Activated effector memory CD4-positive, alpha-beta T cell treated with anti-CD3 and anti-CD28 coated beads, Interleukin-2, amount 50 U/mL, for 16 hours (primary cell): Measurements from ENCODE around the gene TMEM243.
A peak's percentile ranks its signal among the peaks of the same experiment; 100 is the strongest.
"Not testable (repeated sequence)": the region's sequence is repeated elsewhere in the genome, so short reads cannot be mapped to it uniquely, and the experiment has no call there.

Experiments used
- DNase-seq: peaks from one replicate; pipeline ENCODE4 v3.0.0-alpha.2; 2020

TMEM243 gene, protein sequence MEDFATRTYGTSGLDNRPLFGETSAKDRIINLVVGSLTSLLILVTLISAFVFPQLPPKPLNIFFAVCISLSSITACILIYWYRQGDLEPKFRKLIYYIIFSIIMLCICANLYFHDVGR

DNA sequence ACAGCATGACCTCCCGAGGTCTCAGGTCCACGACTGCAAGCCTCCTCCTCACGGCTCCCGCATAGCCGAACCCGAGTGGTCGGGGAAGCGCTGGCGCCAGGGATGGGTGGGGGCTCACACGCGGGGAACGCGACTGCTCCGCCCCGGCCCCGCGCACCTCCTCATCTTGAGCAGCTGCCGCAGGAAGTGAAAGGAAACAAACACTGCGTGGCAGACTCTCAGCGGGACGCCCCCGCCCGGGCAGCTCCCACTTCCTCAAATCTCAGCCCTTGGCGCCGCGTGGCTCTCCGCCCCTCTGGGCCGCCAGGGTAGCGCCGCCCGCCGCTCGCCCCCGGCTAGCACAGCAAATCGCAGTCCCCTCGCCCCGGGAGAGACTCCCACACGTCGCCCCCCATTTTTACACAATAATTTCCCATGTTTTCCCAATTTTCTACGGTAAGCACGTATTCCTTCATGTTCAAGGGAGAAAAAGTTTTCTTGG is at the start of gene TMEM243:
Gene TMEM243 (minus strand): TSS at position 188 of the 481 bp plus-strand sequence. CDS start 229 bp downstream, outside the sequence.
- peak; percentile 95 for DNase-seq

- no peak for DNase-seq
These were observed 47.8 kb upstream of the TMEM243 start for GRCh38 chr7:87267239-87267900.

DNA sequence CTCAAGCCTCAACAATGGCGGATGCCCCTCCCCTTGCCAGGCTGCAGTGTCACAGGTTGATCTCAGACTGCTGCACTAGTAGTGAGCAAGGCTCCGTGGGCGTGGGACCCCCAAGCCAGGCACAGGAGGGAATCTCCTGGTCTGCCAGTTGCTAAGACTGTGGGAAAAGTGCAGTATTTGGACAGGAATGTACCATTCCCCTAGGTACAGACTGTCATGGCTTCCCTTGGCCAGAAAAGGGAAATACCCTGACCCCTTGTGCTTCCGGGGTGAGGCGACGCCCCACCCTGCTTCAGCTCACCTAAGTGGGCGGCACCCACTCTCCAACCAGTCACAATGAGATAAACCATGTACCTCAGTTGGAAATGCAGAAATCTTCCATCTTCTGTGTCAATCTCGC is 44.0 kb upstream of the TMEM243 start:
- DNase-seq, result no peak

DNA sequence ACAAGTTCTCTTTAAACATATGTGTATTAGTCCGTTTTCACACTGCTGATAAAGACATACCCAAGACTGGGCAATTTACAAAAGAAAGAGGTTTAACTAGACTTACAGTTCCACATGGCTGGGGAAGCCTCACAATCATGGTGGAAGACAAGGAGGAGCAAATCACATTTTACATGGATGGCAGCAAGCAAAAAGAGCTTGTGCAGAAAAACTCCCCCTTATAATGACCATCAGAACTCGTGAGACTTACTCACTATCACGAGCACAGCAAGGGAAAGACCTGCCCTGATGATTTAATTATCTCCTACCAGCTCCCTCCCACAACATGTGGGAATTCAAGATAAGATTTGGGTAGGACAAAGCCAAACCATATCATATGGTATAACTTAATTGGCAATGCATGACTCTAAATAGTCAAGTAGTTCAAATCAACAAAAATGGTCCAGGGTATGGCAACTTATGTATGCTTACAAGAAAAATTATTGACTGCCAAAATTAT is 34.1 kb upstream of the TMEM243 start:
- no peak for DNase-seq

- not testable (repeated sequence) for DNase-seq
These were observed 26.1 kb upstream of the TMEM243 start for GRCh38 chr7:87245671-87246070.

DNA sequence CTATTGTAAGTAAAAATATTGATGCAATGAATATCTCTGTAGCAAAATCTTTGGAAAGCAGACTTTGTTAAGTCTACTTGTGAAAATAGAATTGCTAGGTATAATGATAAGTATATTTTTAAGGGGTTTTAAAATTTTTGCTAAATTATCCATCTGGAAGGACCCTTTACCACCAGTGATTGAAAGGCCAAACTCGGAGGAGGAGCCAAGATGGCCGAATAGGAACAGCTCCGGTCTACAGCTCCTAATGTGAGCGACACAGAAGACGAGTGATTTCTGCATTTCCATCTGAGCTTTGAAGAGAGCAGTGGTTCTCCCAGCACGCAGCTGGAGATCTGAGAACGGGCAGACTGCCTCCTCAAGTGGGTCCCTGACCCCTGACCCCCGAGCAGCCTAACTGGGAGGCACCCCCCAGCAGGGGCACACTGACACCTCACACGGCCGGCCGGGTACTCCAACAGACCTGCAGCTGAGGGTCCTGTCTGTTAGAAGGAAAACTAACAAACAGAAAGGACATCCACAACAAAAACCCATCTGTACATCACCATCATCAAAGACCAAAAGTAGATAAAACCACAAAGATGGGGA is 19.0 kb upstream of the TMEM243 start:
- DNase-seq, result not testable (repeated sequence)

DNA sequence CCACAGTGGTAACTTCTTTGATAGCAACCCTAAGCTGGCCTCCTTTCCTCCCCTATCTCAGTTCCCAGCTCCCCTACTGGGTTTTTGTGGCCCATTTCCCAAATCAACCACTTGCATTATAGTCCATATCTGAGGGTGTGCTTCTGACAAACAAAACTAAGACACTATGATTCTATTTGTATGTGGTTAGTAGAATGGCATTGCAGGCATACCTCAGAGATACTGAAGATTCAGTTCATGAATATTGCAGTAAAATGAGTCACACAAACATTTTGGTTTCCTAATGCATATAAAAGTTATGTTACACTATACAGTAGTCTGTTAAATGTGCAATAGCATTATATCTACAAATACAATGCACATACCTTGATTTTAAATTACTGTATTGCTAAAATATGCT is 15.4 kb upstream of the TMEM243 start:
- no peak for DNase-seq

DNA sequence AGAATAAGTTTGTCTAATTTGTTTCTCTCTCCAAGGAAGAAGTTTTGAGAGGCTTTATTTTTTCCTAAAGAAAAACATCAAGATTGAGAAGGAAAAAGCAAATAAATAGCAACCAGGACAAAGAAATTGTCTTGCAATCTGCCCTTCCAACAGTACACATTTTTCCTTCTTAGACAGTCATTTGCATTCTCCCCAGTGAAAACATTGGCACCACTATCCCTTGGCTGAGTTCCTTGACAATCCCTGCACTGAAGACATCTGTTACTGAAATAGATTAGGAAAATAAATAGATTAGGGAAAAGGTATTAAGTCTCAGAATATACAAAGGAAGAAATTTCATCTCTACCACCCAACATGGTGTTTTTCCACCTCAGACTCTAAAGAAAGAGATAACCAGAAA is 12.2 kb upstream of the TMEM243 start:
- no peak for DNase-seq

GRCh38 chr7:87231258-87231657 is 11.7 kb upstream of the TMEM243 start:
- no peak for DNase-seq

- no peak for DNase-seq
These were observed 7.0 kb upstream of the TMEM243 start for GRCh38 chr7:87226495-87226894.

DNA sequence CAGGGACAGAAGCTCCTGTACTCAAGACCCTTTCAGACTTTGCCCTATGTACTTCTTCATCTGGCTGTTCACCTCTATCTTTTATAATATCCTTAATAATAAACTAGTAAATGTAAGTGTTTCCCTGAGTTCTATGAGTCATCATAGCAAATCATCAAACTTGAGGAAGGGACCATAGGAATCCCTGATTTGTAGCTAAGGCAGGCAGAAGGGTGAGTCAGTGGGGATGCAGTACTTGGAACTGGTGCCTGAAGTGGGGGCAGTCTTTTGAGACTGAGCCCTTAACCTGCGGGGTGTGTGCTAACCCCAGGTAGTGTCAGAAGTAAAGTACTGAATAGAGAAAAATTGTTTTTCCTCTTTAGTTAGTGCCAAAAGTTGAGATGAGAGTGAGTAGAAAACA is 6.2 kb upstream of the TMEM243 start:
- DNase-seq, result no peak

DNA sequence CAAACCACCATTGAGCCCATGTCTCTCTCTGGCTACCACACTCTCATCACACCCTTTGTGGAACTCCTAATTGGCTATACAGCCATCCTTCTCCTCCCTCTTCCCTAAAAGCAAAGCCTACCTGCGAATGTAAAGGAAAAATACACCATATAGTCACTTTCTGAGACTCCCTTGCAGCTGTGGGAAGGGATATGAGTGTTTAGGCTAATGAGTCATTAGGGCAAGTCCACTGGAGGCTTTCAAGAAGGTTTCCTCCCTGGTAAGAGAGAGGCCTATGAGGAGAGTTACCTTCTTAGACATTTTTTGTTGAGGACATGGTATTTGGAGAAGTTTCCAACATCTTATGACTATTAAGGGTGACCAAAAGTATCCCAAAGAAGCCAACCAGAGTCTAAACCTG is 4.1 kb upstream of the TMEM243 start:
- no peak for DNase-seq

DNA sequence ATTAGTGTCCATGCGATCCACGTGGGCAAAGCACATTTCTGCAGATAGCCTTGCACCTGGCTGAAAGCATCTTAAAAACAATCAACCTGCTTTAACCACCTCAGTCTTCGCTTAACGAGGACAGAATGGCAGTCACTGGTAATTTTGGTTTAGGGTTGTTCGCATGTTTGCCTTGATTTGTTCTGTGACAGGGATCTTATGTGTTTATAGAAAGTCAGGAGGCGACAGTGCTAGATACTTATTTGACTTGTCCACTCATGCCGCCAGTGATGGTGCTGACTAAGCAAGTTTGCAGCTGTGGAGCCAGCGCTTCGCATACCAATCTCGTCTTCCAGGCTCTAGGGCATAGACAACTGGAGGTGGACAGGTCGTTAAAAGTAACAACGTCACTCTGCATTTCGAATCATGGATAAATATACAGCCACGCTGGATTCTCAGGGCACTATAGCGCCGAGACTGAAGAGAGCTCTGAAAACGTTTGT is 1.2 kb upstream of the TMEM243 start:
- no peak for DNase-seq

GRCh38 chr7:87220026-87220733 is 648 bp upstream of the TMEM243 start:
- DNase-seq, result peak; percentile 94

- peak; percentile 76 for DNase-seq
These were observed 562 bp downstream of the TMEM243 start for GRCh38 chr7:87218796-87219544.

- DNase-seq, result no peak
These were observed 1.4 kb downstream of the TMEM243 start for GRCh38 chr7:87217983-87218653.

DNA sequence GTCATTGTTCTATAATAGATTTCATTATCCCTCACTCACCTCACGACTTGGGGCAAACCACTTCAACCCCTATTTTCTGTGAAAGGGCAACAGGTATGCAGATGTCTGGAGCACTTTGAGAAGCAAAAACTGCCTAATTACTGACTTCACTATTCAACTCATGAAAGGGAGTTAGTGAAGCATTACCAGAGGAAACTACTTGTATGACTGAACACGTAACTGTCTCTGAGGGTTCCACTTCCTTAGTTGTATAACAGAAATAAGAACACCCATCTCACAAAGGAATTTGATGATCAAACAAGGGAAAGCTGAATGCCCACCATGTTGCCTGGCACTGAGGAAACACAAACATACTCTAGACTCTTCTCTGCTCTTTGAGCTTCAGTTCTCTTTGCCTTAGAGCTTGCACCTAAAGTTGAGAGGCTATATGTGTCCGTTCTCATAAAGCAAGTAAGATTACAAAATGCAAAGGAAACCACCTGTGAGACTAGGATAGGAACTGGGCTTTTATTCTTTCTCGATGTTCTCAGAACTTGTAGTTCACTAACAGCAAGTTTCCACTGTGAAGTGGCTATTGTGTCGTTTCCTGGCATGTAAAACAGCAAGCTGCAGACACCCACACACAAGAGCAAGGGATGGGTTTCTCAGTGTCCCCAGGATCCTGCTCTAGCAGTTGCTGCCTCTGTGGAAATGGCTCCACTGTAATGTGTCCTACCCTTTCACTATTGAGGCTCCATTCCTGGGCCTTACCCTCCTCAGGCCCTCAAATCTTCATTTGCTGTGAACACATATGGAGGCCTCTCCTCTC is 2.6 kb downstream of the TMEM243 start:
- DNase-seq, result peak; percentile 75

GRCh38 chr7:87215046-87215445 is 4.5 kb downstream of the TMEM243 start:
- DNase-seq, result no peak

- no peak for DNase-seq
These were observed 5.7 kb downstream of the TMEM243 start for GRCh38 chr7:87213811-87214210.

DNA sequence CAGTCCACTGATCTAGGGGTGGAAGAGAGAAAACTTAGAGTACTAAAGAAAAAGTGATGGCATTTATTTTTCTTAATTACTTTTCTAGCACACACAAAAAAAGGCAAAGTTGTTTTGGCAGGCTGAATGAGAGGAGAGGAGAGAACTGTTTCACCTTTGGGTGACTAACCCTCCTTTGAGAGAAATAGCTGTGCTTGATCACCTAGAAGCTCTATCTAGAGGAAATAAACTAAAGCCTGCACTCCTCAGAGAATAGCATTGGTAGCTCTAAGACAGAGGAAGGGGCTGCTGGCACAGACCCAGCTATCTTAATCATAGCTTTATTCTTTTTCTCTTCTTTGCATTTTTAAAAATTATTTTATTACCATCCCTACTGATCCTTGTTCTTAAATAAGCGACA is 6.3 kb downstream of the TMEM243 start:
- no peak for DNase-seq

- no peak for DNase-seq
These were observed 7.0 kb downstream of the TMEM243 start for GRCh38 chr7:87212498-87212897.
